GM08714 (cell line): ENCODE results near the gene PLGLB2.
"Not testable (repeated sequence)": the region's sequence is repeated elsewhere in the genome, so short reads cannot be mapped to it uniquely, and the experiment has no call there.

Experiments
- H3K4me3 ChIP-seq: fragments of 200-500 bp; sonication (Bioruptor generic); 2 replicates; pipeline ENCODE4 v1.5.1; 2014; ENCODE audit warnings: mild to moderate bottlenecking, low read length, inconsistent platforms

The PLGLB2 gene

GRCh38 chr2:87747791-87748190 lies at the start of gene PLGLB2:
PLGLB2 (plus strand) TSS chr2:87748087; CDS start chr2:87748154, 67 bp downstream.
- H3K4me3 ChIP-seq: not testable (repeated sequence)

DNA sequence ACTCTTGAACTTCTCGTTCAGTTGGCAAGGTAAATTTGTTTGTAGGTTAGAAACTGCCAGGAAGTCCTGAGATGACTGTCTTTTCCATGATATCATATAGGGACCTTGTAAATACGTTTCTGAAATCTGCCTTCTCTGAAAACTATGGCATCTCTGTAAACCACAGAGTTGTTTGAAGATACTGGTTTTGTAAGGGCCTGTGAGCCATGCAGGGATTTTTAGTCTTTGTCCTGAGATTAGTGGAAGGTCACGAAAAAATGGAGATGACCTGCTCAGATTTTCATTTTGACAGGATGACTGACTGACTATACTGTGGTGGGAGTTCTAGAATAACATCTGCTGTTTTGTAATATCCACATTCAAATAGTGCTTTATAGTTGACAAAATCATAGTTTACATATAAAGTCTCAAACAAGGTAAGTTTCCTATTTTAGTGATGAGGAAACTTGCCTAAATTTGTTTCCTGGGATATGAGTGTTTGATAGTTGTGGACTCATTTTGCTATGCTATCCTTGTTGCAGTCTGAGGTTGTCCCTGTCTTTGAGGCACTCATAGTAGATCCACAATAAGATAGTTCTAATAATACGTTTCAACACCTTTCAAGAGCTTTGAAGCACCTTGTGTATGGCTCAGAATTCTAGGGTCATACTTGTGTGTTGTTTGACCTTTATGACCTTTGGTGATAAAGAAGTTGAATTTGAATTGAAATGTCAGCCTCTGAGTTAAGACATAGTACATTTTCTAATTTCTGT lies 43.1 kb upstream of the PLGLB2 start:
- H3K4me3 ChIP-seq: not testable (repeated sequence)

- H3K4me3 ChIP-seq: not testable (repeated sequence)
Observed at GRCh38 chr2:87708368-87708767, 39.5 kb upstream of the PLGLB2 start.

DNA sequence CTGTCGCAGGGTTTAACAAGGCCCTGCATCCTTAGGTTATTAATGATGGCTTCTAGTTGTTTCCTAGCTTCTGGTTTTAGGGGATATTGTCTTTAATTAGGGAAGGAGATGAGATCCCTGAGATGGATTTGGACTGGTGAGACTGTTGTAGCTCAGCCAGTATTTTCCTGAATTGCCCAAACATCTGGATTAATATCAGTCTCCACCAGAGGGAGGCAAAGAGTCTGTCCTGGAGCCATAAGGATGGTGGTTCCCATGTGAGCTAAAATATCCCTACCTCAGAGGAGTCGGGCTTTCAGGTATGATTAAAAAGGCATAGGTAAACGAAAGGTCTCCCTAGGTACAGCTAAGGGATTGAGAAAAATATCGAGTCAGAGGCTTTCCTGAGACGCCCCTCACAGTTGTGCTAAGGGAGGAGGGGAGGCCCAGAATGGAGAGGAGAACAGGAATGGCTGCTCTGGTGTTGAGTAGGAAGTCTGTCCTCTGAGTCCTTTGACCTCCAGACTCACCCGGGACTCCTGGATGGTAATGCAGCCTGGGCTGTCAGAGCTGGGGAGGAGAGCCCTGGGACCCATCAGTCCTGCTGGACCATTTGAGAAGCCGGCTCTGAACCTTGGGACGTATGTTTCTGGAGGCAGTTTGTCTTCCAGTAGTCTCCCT lies 19.8 kb upstream of the PLGLB2 start:
- not testable (repeated sequence) for H3K4me3 ChIP-seq

DNA sequence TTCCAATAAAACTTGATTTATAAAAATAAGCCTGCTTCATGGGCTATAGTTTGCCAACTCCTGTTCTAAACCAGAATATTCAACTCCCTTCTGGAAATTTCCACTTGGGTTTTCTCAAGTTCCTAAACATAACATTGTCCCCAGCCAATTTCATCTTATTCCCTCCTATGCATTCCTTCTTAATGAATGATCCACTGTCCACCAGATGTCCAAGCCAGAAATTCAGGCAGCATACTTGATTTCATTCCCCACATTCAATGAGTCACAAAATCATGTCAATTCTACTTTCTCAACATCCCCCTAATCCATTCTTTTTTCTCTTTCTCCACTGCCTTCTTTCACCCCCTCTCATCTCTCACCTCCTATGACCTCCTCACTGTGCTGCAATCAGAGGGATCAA lies 7.0 kb upstream of the PLGLB2 start:
- not testable (repeated sequence) for H3K4me3 ChIP-seq

DNA sequence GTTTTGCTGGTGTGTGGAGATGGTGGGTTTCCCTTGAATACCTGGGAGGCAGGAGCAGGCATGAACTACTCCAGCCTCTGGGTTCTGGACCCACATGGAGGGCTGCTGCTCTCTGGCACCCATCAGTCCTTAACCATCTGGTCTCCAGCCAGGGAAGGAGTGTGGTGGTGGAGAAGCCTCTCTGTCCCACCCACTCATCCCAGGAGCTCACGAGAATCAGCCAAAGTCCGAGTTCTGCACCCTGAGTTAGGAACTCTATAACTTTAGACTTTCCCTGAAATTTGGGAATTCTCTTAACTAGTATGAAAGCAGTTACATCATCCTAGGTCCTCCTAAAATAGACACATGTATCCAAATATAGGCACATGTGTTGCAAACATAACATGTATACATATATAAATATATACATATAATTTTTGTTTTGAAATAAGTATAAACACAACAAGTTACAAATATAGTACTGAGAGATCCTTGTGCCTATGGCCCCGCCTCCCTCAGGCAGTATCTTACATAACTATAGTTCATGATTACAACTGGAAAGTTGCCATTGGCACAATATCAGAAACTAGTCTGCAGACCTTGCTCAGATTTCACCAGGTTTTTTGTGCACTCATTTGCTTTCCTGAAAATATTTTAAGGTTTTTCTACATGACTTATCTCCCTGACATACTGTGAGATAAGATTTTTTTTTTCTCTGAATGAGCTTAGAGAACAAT lies 5.3 kb upstream of the PLGLB2 start:
- H3K4me3 ChIP-seq: not testable (repeated sequence)

GRCh38 chr2:87743638-87744037 lies 4.2 kb upstream of the PLGLB2 start:
- not testable (repeated sequence) for H3K4me3 ChIP-seq

- H3K4me3 ChIP-seq: not testable (repeated sequence)
Observed at GRCh38 chr2:87745353-87745951, 2.4 kb upstream of the PLGLB2 start.

GRCh38 chr2:87748524-87748923 lies 637 bp downstream of the PLGLB2 start:
- H3K4me3 ChIP-seq: not testable (repeated sequence)

- H3K4me3 ChIP-seq: not testable (repeated sequence)
Observed at GRCh38 chr2:87750560-87750959, 2.7 kb downstream of the PLGLB2 start.

DNA sequence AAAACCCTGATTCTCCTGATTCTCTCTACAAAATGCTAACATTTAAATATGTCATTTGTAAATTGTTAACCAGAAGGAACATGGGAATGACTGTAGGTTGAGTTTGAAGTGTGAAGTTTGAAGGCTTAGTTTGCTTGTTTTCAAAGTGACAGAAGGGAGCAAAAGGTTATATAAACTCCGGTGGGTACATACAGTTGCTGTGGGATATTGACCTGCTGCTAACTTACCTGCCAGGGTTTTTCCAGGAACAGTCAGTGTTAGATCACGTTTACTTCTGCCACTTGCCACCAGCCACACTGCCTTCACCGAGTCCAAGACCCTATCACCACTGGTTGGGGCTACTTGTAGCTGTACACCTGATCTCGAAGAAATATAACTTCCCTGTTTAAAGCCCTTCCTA lies 6.9 kb downstream of the PLGLB2 start:
- H3K4me3 ChIP-seq: not testable (repeated sequence)
